Tibial artery (tissue), 4 donors: Measurements from ENCODE around the gene CDCA3.

Source experiments
- DNase-seq, 2 donors: peaks; one replicate each; pipeline ENCODE4 v3.0.0-alpha.2; 2019
- H3K27ac ChIP-seq, 2 donors: fragments of 200-600 bp; sonication (generic) in 1 of 2; 1 replicate in 1 of 2; 2 replicates in 1 of 2; pipeline ENCODE4 v1.5.1; 2018 to 2019; ENCODE audit warnings: mild to moderate bottlenecking in 1 of 2
- H3K27me3 ChIP-seq, 2 donors: fragments of 200-600 bp; sonication (generic) in 1 of 2; one replicate each; pipeline versions ENCODE4 v1.5.1 to v1.6.0; 2016 to 2019
- H3K36me3 ChIP-seq, 3 donors: fragments of 200-600 bp; sonication (generic) in 2 of 3; one replicate each; pipeline ENCODE4 v1.5.1; 2016 to 2019; ENCODE audit warnings: mild to moderate bottlenecking in 2 of 3
- H3K4me1 ChIP-seq, 4 donors: fragments of 200-600 bp; sonication (generic) in 2 of 4; 1 replicate in 3 of 4; 2 replicates in 1 of 4; pipeline ENCODE4 v1.5.1; 2016 to 2019
- H3K4me3 ChIP-seq, 2 donors: fragments of 200-600 bp; sonication (generic) in 1 of 2; 1 replicate in 1 of 2; 2 replicates in 1 of 2; pipeline ENCODE4 v1.5.1; 2018 to 2019; ENCODE audit warnings: mild to moderate bottlenecking in 2 of 2
- H3K9me3 ChIP-seq, 3 donors: fragments of 200-600 bp; sonication (generic) in 1 of 3; one replicate each; pipeline ENCODE4 v1.5.1; 2016 to 2019
- CTCF ChIP-seq, 2 experiments: fragments of 200-600 bp in 1 of 2; fragments of 450-650 bp in 1 of 2; IDR thresholded peaks; one replicate each; pipeline ENCODE4 v1.5.1; 2017 to 2019; ENCODE audit warnings: antibody characterized with exemption in 2 of 2, mild to moderate bottlenecking in 1 of 2, moderate library complexity in 1 of 2
- intact Hi-C: fragments of 100-400 bp; cut with DNase I; formaldehyde crosslinking; loops from one replicate; pipeline ENCODE4 v1.15.0; 2023; ENCODE audit warnings: low total_unique reads

The CDCA3 gene

GRCh38 chr12:6834873-6835272 lies 16.2 kb downstream of the CDCA3 start:
- no peak for DNase-seq
- H3K27me3 ChIP-seq: no peaks in the 10 kb centered on the region
- H3K4me3 ChIP-seq: no peak overlapping the region
- H3K4me1 ChIP-seq: peaks cover 0 to 5% (median under 1%) of the 10 kb centered on the region in 4 donors
- intact Hi-C loops: no loop called here
- no peaks in the 10 kb centered on the region for H3K9me3 ChIP-seq
- H3K27ac ChIP-seq: no peak overlapping the region
- no peak for TF ChIP-seq CTCF (IDR thresholded peaks at IDR 0.05)
- H3K36me3 ChIP-seq: peaks cover 20 to 82% (median 46%) of the 10 kb centered on the region in 3 donors

- Histone ChIP-seq H3K9me3 (no peaks in the 10 kb centered on the region), H3K4me3 (no peak overlapping the region), H3K27ac (no peak overlapping the region), H3K36me3 (peaks cover 17 to 76% (median 40%) of the 10 kb centered on the region in 3 donors), H3K27me3 (no peaks in the 10 kb centered on the region), H3K4me1 (peaks cover 0 to 11% (median 6%) of the 10 kb centered on the region in 4 donors)
- TF ChIP-seq CTCF (IDR thresholded peaks at IDR 0.05): no peak
- intact Hi-C loops: no loop called here
- DNase-seq: no peak
Measured at GRCh38 chr12:6834254-6834653, 16.8 kb downstream of the CDCA3 start.

- Histone ChIP-seq H3K4me1 (peaks cover 0 to 15% (median 9%) of the 10 kb centered on the region in 4 donors), H3K9me3 (no peaks in the 10 kb centered on the region), H3K4me3 (no peak overlapping the region), H3K36me3 (peaks cover 9 to 66% (median 31%) of the 10 kb centered on the region in 3 donors), H3K27ac (no peak overlapping the region), H3K27me3 (no peaks in the 10 kb centered on the region)
- intact Hi-C loops: no loop called here
- no peak for TF ChIP-seq CTCF (IDR thresholded peaks at IDR 0.05)
- no peak for DNase-seq
Measured at GRCh38 chr12:6833189-6833890, 17.7 kb downstream of the CDCA3 start.

GRCh38 chr12:6832125-6832524 lies 19.0 kb downstream of the CDCA3 start:
- no peak for DNase-seq
- Histone ChIP-seq H3K36me3 (peaks cover 4 to 54% (median 19%) of the 10 kb centered on the region in 3 donors), H3K27ac (no peak overlapping the region), H3K4me3 (no peak overlapping the region), H3K27me3 (no peaks in the 10 kb centered on the region), H3K9me3 (no peaks in the 10 kb centered on the region), H3K4me1 (peaks cover 0 to 25% (median 19%) of the 10 kb centered on the region in 4 donors)
- no peak for TF ChIP-seq CTCF (IDR thresholded peaks at IDR 0.05)
- intact Hi-C loops: no loop called here

GRCh38 chr12:6831450-6831995 lies 19.6 kb downstream of the CDCA3 start:
- H3K27me3 ChIP-seq: no peaks in the 10 kb centered on the region
- peaks cover 0 to 28% (median 22%) of the 10 kb centered on the region in 4 donors for H3K4me1 ChIP-seq
- H3K4me3 ChIP-seq: no peak overlapping the region
- H3K9me3 ChIP-seq: no peaks in the 10 kb centered on the region
- TF ChIP-seq CTCF (IDR thresholded peaks at IDR 0.05): no peak
- H3K36me3 ChIP-seq: peaks cover 0 to 49% (median 15%) of the 10 kb centered on the region in 3 donors
- H3K27ac ChIP-seq: no peak overlapping the region
- no peak for DNase-seq
- intact Hi-C loops: no loop called here
